ENCODE results near the gene BAG1. TPM values are rescaled to one million over a fixed set of nuclear protein-coding genes. Genes with fewer than 3 reads are reported as not detected.

BAG1 gene
- total RNA-seq, 1 experiment from 2014 or later: 52.7 TPM

- no peaks in the 10 kb centered on the region for H3K27me3 ChIP-seq (replicated peaks; ENCODE audit: insufficient read depth, low read depth, low read length, poor library complexity)
- no TSS peak for BruUV-seq (replicated peaks)
- peaks cover 6% of the 10 kb centered on the region for H3K4me1 ChIP-seq (ENCODE audit: insufficient read depth, low read length, poor library complexity, severe bottlenecking)
- peaks cover 67% of the 10 kb centered on the region for H3K36me3 ChIP-seq (ENCODE audit: insufficient read depth, low read length, poor library complexity, severe bottlenecking)
- intact Hi-C loops (cut with micrococcal nuclease; ENCODE audit: unreplicated experiment): no loop called here
- TF ChIP-seq EZH2 (IDR thresholded peaks at IDR 0.05; ENCODE audit: borderline replicate concordance, low read depth, low read length, poor library complexity, severe bottlenecking): no peak
- TF ChIP-seq CTCF (conservative IDR thresholded peaks at IDR 0.05; ENCODE audit: low read depth, low read length): no peak
- CTCF ChIA-PET: no interaction called here
- POLR2A ChIA-PET (ENCODE audit: low non-redundant PET): no interaction called here
- H3K27ac ChIP-seq (ENCODE audit: low read depth, low read length, poor library complexity, severe bottlenecking): no peak overlapping the region
- H3K9me3 ChIP-seq (ENCODE audit: low read depth, low read length, poor library complexity, severe bottlenecking): no peaks in the 10 kb centered on the region
- no peak overlapping the region for H3K4me3 ChIP-seq (ENCODE audit: low read depth, low read length, poor library complexity, severe bottlenecking)
- DNase-seq (ENCODE audit: low spot score): no peak
Observed at GRCh38 chr9:33260372-33260771, 4.1 kb downstream of the BAG1 start.

- Histone ChIP-seq H3K9me3 (ENCODE audit: low read depth, low read length, poor library complexity, severe bottlenecking) (no peaks in the 10 kb centered on the region), H3K4me1 (ENCODE audit: insufficient read depth, low read length, poor library complexity, severe bottlenecking) (no peaks in the 10 kb centered on the region), H3K27me3 (replicated peaks; ENCODE audit: insufficient read depth, low read depth, low read length, poor library complexity) (no peaks in the 10 kb centered on the region), H3K4me3 (ENCODE audit: low read depth, low read length, poor library complexity, severe bottlenecking) (no peak overlapping the region), H3K27ac (ENCODE audit: low read depth, low read length, poor library complexity, severe bottlenecking) (no peak overlapping the region), H3K36me3 (ENCODE audit: insufficient read depth, low read length, poor library complexity, severe bottlenecking) (peaks cover 93% of the 10 kb centered on the region)
- CTCF ChIA-PET: no interaction called here
- intact Hi-C loops (cut with micrococcal nuclease; ENCODE audit: unreplicated experiment): no loop called here
- BruUV-seq (replicated peaks): no TSS peak
- no peak for TF ChIP-seq CTCF (conservative IDR thresholded peaks at IDR 0.05; ENCODE audit: low read depth, low read length)
- TF ChIP-seq EZH2 (IDR thresholded peaks at IDR 0.05; ENCODE audit: borderline replicate concordance, low read depth, low read length, poor library complexity, severe bottlenecking): no peak
- POLR2A ChIA-PET (ENCODE audit: low non-redundant PET): no interaction called here
- DNase-seq (ENCODE audit: low spot score): no peak
Observed at GRCh38 chr9:33257276-33257675, 7.2 kb downstream of the BAG1 start.

GRCh38 chr9:33256236-33256635 lies 8.3 kb downstream of the BAG1 start:
- BruUV-seq (replicated peaks): no TSS peak
- CTCF ChIA-PET: no interaction called here
- no peak overlapping the region for H3K27ac ChIP-seq (ENCODE audit: low read depth, low read length, poor library complexity, severe bottlenecking)
- H3K4me3 ChIP-seq (ENCODE audit: low read depth, low read length, poor library complexity, severe bottlenecking): no peak overlapping the region
- POLR2A ChIA-PET (ENCODE audit: low non-redundant PET): no interaction called here
- TF ChIP-seq CTCF (conservative IDR thresholded peaks at IDR 0.05; ENCODE audit: low read depth, low read length): no peak
- TF ChIP-seq EZH2 (IDR thresholded peaks at IDR 0.05; ENCODE audit: borderline replicate concordance, low read depth, low read length, poor library complexity, severe bottlenecking): no peak
- H3K27me3 ChIP-seq (replicated peaks; ENCODE audit: insufficient read depth, low read depth, low read length, poor library complexity): no peaks in the 10 kb centered on the region
- H3K9me3 ChIP-seq (ENCODE audit: low read depth, low read length, poor library complexity, severe bottlenecking): no peaks in the 10 kb centered on the region
- no peaks in the 10 kb centered on the region for H3K4me1 ChIP-seq (ENCODE audit: insufficient read depth, low read length, poor library complexity, severe bottlenecking)
- DNase-seq (ENCODE audit: low spot score): no peak
- intact Hi-C loops (cut with micrococcal nuclease; ENCODE audit: unreplicated experiment): no loop called here
- peaks cover 83% of the 10 kb centered on the region for H3K36me3 ChIP-seq (ENCODE audit: insufficient read depth, low read length, poor library complexity, severe bottlenecking)
